Erythroblast (primary cell): ENCODE measurements around the gene RAB43.
"Not testable (repeated sequence)": the region's sequence is repeated elsewhere in the genome, so short reads cannot be mapped to it uniquely, and the experiment has no call there.

Source experiments
- DNase-seq, 2 experiments: peaks; one replicate each; lab custom pipeline; 2025; lab: John Stamatoyannopoulos, UW
- GATA1 ChIP-seq: IDR thresholded peaks from 2 replicates; pipeline ENCODE4 v1.6.1; 2011; ENCODE audit warnings: low read depth, mild to moderate bottlenecking, control low read depth, low read length, moderate library complexity
- POLR2A ChIP-seq: IDR thresholded peaks from 2 replicates; pipeline ENCODE4 v1.6.1; 2011; ENCODE audit warnings: mild to moderate bottlenecking, low read length

RAB43 gene

GRCh38 chr3:129121792-129122411 is at the start of gene RAB43:
Gene RAB43, minus strand, starts transcription at chr3:129121804. Its CDS starts 315 bp downstream, at chr3:129121489.
- peak; percentile 80 to 83 for DNase-seq
- TF ChIP-seq POLR2A (no peak), GATA1 (no peak)

GRCh38 chr3:129166579-129167332 is 45.2 kb upstream of the RAB43 start:
- no peak for DNase-seq
- TF ChIP-seq POLR2A = no peak
- TF ChIP-seq GATA1 = no peak

GRCh38 chr3:129165594-129165993 is 44.0 kb upstream of the RAB43 start:
- not testable (repeated sequence) for DNase-seq

GRCh38 chr3:129164500-129164899 is 42.9 kb upstream of the RAB43 start:
- TF ChIP-seq GATA1 (no peak), POLR2A (no peak)
- no peak for DNase-seq

GRCh38 chr3:129162729-129163579 is 41.4 kb upstream of the RAB43 start:
- TF ChIP-seq GATA1 (no peak), POLR2A (no peak)
- peak; percentile 38 to 40 for DNase-seq

GRCh38 chr3:129161860-129162271 is 40.3 kb upstream of the RAB43 start:
- DNase-seq = peak; percentile 62 to 69
- no peak for TF ChIP-seq POLR2A
- no peak for TF ChIP-seq GATA1

GRCh38 chr3:129160891-129161859 is 39.6 kb upstream of the RAB43 start, which contains the start of gene ISY1:
Gene ISY1, minus strand, starts transcription at chr3:129161063. Its CDS starts 88 bp downstream, at chr3:129160975.
- DNase-seq = peak; percentile 97 to 98
- TF ChIP-seq POLR2A (peak; percentile 99), GATA1 (no peak)

GRCh38 chr3:129144786-129145185 is 23.2 kb upstream of the RAB43 start:
- DNase-seq = no peak
- no peak for TF ChIP-seq GATA1
- no peak for TF ChIP-seq POLR2A

- DNase-seq = not testable (repeated sequence)
These were observed 19.4 kb upstream of the RAB43 start for GRCh38 chr3:129141011-129141410.

GRCh38 chr3:129139911-129140310 is 18.3 kb upstream of the RAB43 start:
- TF ChIP-seq GATA1 = no peak
- no peak for TF ChIP-seq POLR2A

GRCh38 chr3:129136275-129136674 is 14.7 kb upstream of the RAB43 start:
- DNase-seq = not testable (repeated sequence)

More at GRCh38 chr3:129139911-129140310, 18.3 kb upstream of the RAB43 start:
- no peak for DNase-seq

- TF ChIP-seq GATA1 = no peak
- TF ChIP-seq POLR2A = no peak
- DNase-seq = no peak
These were observed 10.7 kb upstream of the RAB43 start for GRCh38 chr3:129132097-129132866.
